ENCODE measurements around the gene MDM1. TPM values are rescaled to one million over a fixed set of nuclear protein-coding genes. Genes with fewer than 3 reads are reported as not detected.

The MDM1 gene
- total RNA-seq, 3 donors from 2014 or later (not counting 1 experiment from before 2014, with no cell fraction given) = 21.3 to 36.2 (median 26.5) TPM

- Mint-ChIP-seq H3K27ac (no peak overlapping the region), H3K27me3 (ENCODE audit: low read depth in 2 of 2) (no peaks in the 10 kb centered on the region), H3K4me3 (no peak overlapping the region), H3K36me3 (no peaks in the 10 kb centered on the region), H3K9me3 (no peaks in the 10 kb centered on the region), H3K4me1 (no peaks in the 10 kb centered on the region)
- Histone ChIP-seq H3K4me3 (ENCODE audit: low read length) (no peak overlapping the region), H3K36me3 (ENCODE audit: control insufficient read depth, insufficient read depth, low read length) (no peaks in the 10 kb centered on the region), H3K9me3 (ENCODE audit: control insufficient read depth, insufficient read depth, low read length) (no peaks in the 10 kb centered on the region), H3K4me1 (ENCODE audit: control insufficient read depth, insufficient read depth, low read length) (no peaks in the 10 kb centered on the region), H3K27me3 (ENCODE audit: control insufficient read depth, insufficient read depth, low read length) (no peaks in the 10 kb centered on the region), H3K27ac (ENCODE audit: low read length) (no peak overlapping the region)
- no peak for TF ChIP-seq CTCF (IDR thresholded peaks at IDR 0.05)
- ATAC-seq = no peak
- DNase-seq = no peak
- 90% methylated on average over 2 of the region's 2 CpGs for WGBS (ENCODE audit: insufficient coverage)
- intact Hi-C loops (cut with micrococcal nuclease) = no loop called here
These were observed 51.9 kb downstream of the MDM1 start for GRCh38 chr12:68280240-68280639.

GRCh38 chr12:68279227-68280054, 52.7 kb downstream of the MDM1 start:
- Mint-ChIP-seq H3K36me3 (no peaks in the 10 kb centered on the region), H3K27me3 (ENCODE audit: low read depth in 2 of 2) (no peaks in the 10 kb centered on the region), H3K4me3 (no peak overlapping the region), H3K4me1 (no peaks in the 10 kb centered on the region), H3K9me3 (no peaks in the 10 kb centered on the region), H3K27ac (no peak overlapping the region)
- no peak overlapping the region for H3K27ac ChIP-seq (ENCODE audit: low read length)
- H3K27me3 ChIP-seq (ENCODE audit: control insufficient read depth, insufficient read depth, low read length) = no peaks in the 10 kb centered on the region
- intact Hi-C loops (cut with micrococcal nuclease) = no loop called here
- 90% methylated on average over 4 of the region's 5 CpGs for WGBS (ENCODE audit: insufficient coverage)
- H3K4me3 ChIP-seq (ENCODE audit: low read length) = no peak overlapping the region
- ATAC-seq (no peak), DNase-seq (no peak)
- H3K9me3 ChIP-seq (ENCODE audit: control insufficient read depth, insufficient read depth, low read length) = no peaks in the 10 kb centered on the region
- no peaks in the 10 kb centered on the region for H3K36me3 ChIP-seq (ENCODE audit: control insufficient read depth, insufficient read depth, low read length)
- no peak for TF ChIP-seq CTCF (IDR thresholded peaks at IDR 0.05)
- H3K4me1 ChIP-seq (ENCODE audit: control insufficient read depth, insufficient read depth, low read length) = no peaks in the 10 kb centered on the region

GRCh38 chr12:68276402-68276930, 55.7 kb downstream of the MDM1 start:
- no peaks in the 10 kb centered on the region for H3K4me1 ChIP-seq (ENCODE audit: control insufficient read depth, insufficient read depth, low read length)
- no peaks in the 10 kb centered on the region for H3K9me3 Mint-ChIP-seq
- intact Hi-C loops (cut with micrococcal nuclease) = no loop called here
- H3K36me3 ChIP-seq (ENCODE audit: control insufficient read depth, insufficient read depth, low read length) = no peaks in the 10 kb centered on the region
- no peaks in the 10 kb centered on the region for H3K36me3 Mint-ChIP-seq
- H3K4me3 ChIP-seq (ENCODE audit: low read length) = no peak overlapping the region
- no peak for ATAC-seq
- H3K27me3 Mint-ChIP-seq (ENCODE audit: low read depth in 2 of 2) = no peaks in the 10 kb centered on the region
- no peaks in the 10 kb centered on the region for H3K9me3 ChIP-seq (ENCODE audit: control insufficient read depth, insufficient read depth, low read length)
- H3K4me1 Mint-ChIP-seq = no peaks in the 10 kb centered on the region
- WGBS (ENCODE audit: insufficient coverage) = 90% methylated on average over 5 of the region's 6 CpGs
- H3K27me3 ChIP-seq (ENCODE audit: control insufficient read depth, insufficient read depth, low read length) = no peaks in the 10 kb centered on the region
- DNase-seq = no peak
- H3K4me3 Mint-ChIP-seq = no peak overlapping the region
- H3K27ac Mint-ChIP-seq = no peak overlapping the region
- TF ChIP-seq CTCF (IDR thresholded peaks at IDR 0.05) = no peak
- no peak overlapping the region for H3K27ac ChIP-seq (ENCODE audit: low read length)

Data from natural killer cell (primary cell).